Measurements from ENCODE around the gene PIP5K1C.
"Not testable (repeated sequence)": the region's sequence is repeated elsewhere in the genome, so short reads cannot be mapped to it uniquely, and the experiment has no call there.

Gene PIP5K1C

GRCh38 chr19:3658870-3659745 is 41.2 kb downstream of the PIP5K1C start:
- no peak for DNase-seq

DNA sequence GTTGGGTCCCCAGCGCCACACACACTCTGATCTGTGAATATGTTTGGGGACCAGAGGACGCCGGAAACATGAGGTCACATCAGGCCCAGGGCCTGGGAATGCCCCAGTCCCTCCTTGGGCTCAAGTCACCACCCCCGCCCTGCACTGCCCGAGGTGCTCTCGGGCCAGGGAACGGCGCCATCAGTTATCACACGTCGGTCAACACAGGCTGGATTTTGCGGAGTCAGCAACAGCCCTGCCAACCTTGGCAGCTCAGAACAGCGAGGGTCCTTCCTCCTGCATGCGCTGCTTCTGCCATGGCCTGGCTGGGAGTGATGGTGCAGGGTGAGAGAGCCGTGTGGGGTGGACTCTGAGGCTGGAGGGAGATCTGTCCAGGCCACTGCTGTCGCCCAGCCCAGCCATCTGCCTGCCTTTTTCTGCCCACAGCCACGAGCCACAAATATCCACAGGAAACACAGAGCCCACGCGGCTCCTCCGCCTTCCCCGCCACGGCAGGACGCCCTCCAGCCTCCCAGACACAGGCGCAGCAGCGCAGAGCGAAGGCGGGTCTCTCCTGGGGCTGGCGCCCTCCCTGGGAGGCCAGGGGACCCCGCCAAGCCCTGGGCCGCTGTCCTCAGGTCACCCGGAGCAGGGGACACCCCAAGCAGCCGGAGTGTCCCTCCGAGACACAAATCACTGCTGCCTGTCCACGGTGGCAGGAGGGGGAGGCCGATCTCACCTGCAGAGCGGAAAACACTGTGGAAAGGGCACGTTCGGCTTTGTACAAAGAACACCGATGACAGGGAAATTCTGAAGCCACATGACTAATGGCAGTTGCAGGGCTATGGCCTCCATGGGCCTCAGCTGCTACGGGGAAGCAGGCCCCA is 42.0 kb downstream of the PIP5K1C start:
- DNase-seq, result no peak

GRCh38 chr19:3657395-3657769 is 42.9 kb downstream of the PIP5K1C start:
- DNase-seq, result no peak

GRCh38 chr19:3656747-3657394 is 43.4 kb downstream of the PIP5K1C start:
- peak; percentile 13 for DNase-seq

- DNase-seq, result peak; percentile 3
Measured at GRCh38 chr19:3656073-3656746, 44.1 kb downstream of the PIP5K1C start.

DNA sequence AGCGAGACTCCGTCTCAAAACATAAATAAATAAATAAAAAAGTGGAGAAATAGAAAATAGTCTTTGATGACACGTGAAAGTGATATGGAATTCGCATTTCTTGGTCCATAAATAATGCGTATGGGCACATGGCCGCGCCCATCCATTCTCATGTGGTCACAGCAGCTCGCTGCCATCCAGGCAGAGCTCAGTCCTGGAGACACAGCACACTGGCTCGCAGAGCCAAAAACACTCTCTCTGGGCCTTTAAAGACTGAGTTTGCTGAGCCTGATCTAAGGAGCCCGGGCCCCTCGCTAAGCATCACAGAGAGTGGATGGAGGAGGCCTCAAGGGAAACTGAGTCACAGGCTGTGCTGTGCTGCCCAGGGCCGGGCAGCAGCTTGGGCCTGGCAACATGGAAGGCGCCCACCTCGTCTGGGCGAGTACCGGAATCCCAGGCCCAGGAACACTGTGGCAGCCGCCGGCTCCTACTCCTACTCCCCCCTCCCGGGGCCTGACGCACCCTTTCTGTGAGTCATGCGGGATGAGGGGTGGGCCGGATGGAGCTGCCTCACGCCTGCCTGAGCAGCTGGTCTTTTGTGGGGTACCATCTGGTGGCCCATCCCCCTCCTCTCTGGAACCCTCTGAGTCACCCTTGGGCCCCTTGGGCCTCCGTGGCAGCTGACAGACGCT is 44.7 kb downstream of the PIP5K1C start:
- peak; percentile 94 for DNase-seq

DNA sequence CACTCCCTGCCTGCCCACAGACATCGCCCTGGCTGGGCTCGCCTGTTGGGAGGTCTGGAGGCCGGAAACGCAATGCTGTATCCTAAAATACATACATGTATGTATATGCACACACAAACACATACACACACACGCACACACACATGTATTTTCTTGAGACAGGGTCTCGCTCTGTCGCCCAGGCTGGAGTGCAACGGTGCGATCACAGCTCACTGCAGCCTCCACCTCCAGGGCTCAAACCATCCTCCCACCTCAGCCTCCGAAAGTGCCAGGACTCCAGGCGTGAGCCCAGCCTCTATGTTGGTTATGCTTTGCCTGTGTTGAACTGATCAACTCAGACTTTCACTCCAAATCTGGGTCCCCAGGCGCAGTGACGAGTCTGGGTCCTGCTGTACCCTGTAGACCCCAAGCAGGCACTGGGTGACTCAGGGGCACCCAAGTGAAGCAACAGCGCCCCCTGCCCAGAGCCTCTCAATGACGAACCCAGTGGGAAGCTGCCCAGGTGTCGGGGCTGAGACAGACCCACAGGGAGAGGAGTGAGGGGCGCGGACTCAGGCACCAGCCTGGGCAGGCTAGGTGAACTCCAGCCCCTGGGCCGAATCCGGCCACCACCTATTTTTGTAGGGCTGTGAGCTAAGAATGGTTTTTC is 46.3 kb downstream of the PIP5K1C start:
- DNase-seq, result no peak

DNA sequence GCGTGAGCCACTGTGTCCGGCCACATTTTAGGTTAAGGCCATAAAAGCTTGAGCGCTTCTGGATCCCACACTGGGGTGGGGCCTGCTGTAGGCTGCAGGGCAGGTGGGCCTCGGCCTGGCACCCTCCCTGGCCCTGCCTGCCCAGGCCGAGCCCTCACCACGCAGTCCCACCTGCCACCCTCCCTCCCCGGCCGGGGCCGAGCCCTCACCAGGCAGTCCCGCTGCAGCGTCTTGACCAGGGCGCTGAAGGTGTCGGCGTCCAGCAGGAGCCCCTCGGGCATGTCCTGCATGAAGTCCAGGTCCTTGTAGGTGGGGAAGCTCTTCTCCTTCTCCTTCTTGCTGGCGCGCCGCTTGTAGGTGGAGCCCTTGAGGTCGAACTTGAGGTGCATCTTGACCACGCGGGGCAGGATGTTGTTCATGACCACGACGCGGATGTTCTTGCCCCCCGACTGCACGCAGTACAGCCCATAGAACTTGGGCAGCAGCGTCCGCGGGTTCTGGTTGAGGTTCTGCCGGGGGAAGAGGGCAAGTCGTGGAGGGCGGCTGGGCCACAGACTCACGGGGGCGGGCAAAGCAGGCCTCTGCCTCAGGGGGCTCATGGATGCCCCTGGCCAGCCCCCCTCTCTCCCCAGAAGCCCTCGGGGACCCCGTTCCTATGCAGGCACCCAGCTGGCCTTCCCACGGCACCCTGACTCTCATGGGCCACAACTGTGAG is 47.0 kb downstream of the PIP5K1C start:
- no peak for DNase-seq

- no peak for DNase-seq
Measured at GRCh38 chr19:3652422-3652821, 47.8 kb downstream of the PIP5K1C start.

DNA sequence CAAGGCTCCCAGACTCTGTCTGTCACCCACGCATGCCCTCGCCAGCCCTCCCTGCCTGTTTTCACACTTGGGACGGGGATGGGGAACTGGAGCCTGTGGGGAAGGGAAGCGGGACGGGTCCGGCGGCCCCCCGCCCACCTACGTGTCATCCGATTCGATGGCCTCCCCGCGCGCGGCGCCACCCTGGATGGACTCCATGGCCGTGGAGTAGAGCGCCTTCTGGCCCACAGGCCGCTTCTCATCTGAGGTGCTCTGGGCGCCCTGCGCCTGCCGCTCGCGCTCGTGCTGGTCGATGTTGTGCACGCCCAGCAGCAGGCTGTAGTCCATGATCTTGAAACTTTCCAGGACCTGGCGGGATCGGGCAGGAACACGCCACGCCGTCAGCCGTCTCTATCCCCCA is 48.6 kb downstream of the PIP5K1C start:
- no peak for DNase-seq

GRCh38 chr19:3649888-3650287 is 50.4 kb downstream of the PIP5K1C start:
- DNase-seq, result no peak

GRCh38 chr19:3648037-3648905 is 52.0 kb downstream of the PIP5K1C start:
- DNase-seq, result no peak

- DNase-seq, result not testable (repeated sequence)
Measured at GRCh38 chr19:3647102-3647501, 53.2 kb downstream of the PIP5K1C start.

GRCh38 chr19:3646336-3647092 is 53.8 kb downstream of the PIP5K1C start:
- no peak for DNase-seq

- no peak for DNase-seq
Measured at GRCh38 chr19:3645726-3646125, 54.5 kb downstream of the PIP5K1C start.

DNA sequence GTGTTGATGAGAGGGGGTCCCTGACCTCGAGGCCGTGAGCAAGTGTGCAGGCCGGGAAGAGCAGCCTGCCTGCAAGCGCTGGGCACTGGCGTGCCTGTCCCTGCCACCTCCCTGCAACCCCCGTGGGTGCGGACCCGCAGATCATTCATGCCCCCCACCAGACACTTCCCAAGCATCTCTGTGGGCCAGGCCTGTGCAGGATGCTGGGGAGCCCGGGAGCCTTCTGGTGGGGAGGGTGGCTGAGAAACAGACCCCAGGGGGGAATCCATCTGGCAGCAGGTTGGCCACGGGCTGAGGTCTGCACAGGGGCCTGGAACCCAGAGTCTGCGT is 55.2 kb downstream of the PIP5K1C start:
- no peak for DNase-seq

DNA sequence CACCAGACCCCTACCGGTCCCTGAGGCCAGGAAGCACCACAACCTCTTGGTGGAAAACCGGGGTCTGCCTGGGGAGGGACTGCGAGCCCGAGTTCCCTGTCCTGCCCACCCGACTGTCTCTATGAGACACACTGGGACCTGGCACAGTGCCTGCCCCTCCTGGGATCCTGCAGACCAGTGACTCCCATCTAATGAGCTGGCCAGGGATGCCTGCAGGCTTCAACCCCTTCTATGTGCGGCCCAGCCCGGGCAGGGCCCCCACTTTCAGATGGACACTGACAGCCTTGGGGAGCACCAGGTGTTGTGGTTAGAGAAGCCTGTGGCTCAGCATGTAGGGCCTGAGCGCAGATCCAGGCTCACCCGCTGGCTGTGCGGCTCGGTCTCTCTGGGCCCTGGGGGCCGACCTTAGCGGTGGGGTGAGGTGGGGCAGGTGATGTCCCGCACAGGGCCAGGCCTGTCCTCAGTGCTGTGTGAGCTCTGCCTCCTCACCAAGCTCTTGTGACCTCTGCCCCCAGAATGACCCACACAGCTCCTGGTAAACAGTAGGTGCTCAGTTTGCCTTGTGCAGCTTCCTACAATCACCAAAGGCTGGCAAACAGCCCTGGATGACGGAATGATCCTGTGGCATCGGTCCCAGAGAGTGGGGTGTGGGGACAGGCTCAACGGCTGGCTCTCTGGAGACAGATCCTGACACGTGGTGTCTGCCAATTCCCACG is 55.8 kb downstream of the PIP5K1C start:
- DNase-seq, result no peak

GRCh38 chr19:3643674-3644313 is 56.5 kb downstream of the PIP5K1C start:
- no peak for DNase-seq

All from NCI-H226 (cell line).